HG03521 (cell line): Measurements from ENCODE around the gene WWC2.
"Not testable (repeated sequence)": the region's sequence is repeated elsewhere in the genome, so short reads cannot be mapped to it uniquely, and the experiment has no call there.

Source experiments
- ATAC-seq: cut with Tn5 transposase; IDR thresholded peaks from one replicate; pipeline ENCODE4 v1.9.1; 2021; ENCODE audit warnings: mild to moderate bottlenecking, moderate library complexity; ENCODE audit not compliant: unreplicated experiment

WWC2 gene

DNA sequence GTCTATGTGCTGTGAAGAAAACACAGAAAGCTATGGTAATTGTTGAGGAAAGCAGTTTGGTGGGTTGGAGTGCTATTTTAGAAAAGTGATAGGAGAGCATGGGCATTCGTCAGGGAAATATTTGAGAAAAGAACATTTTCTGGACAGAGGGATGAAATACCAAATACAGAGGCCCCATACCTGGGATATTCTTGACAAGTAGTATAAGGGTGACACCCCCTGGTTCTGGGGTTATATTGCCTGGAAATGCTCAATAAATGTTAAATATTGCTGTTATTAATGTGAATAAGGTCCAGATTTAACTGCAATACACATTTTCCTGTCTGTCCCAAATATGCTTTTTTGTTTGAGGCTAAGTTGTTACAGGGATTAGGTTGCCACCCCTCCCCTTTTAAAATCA is 42.9 kb downstream of the WWC2 start:
- ATAC-seq: no peak

DNA sequence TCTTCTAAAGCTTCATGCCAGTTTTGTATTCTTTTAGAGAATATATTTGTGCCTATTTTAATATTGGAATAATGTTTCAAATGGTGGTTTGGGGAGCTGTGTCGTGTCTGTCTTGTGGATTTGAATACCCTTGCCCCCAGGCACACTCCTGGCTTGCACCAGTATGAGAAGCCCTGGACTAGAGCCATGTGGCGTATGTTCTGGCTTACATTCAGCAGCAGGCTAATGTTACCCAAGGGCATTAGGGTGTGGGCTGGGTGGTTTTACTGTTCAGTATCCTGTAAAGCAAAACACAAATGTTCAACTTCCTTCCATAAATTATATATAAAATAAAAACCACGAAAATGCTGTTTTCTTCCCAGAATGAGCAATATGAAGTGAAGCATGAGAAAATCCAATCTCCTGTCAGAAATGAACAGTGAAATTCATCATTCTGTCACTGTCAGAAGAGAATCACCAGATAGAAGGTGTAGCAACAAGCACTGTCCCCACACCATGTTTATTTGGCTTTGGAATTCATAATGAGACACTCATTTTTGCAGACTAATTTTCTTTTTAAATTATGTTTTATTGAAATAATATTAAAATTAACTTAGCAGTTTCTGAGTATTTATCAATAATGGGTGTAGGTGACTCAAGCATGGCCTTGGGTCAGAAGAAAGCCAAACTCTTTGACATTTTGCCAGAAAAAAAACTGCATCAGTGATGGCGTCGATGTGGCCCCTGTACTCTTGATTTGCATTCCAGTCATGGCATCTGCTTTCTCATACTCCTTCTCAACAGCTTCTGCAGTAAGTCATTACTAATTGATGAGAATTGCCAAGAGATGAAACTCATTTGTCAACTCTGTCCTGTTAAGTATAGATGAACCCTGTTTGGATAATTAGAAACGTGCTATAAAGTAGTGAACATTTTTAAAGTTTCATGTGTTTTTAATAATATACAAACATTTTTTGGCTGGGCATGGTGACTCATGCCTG is 43.8 kb downstream of the WWC2 start:
- ATAC-seq: no peak

GRCh38 chr4:183144787-183145186 is 45.7 kb downstream of the WWC2 start:
- ATAC-seq: no peak

- ATAC-seq: no peak
These were observed 46.7 kb downstream of the WWC2 start for GRCh38 chr4:183145773-183146172.

- no peak for ATAC-seq
These were observed 47.4 kb downstream of the WWC2 start for GRCh38 chr4:183146478-183146877.

- no peak for ATAC-seq
These were observed 48.1 kb downstream of the WWC2 start for GRCh38 chr4:183147196-183147595.

DNA sequence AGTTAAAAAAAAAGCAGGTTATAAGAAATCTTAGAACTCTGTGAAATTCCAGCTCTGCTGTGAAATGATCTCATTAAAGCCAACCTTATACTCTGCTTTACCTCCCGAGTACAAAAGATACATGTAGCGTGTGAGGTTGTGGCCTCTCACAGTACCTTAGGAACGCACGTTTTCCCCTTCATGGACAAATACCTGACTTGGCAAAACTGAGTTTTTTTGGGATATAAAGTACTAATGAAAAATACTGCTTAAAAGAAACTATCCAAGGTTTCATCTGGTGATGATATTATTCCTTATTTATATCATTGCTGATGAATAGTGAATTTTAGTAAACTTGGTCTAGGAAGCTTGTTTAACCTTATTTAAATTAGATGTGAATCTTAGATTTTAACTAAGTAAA is 48.9 kb downstream of the WWC2 start:
- no peak for ATAC-seq

GRCh38 chr4:183149616-183150539 is 50.8 kb downstream of the WWC2 start:
- ATAC-seq: no peak

DNA sequence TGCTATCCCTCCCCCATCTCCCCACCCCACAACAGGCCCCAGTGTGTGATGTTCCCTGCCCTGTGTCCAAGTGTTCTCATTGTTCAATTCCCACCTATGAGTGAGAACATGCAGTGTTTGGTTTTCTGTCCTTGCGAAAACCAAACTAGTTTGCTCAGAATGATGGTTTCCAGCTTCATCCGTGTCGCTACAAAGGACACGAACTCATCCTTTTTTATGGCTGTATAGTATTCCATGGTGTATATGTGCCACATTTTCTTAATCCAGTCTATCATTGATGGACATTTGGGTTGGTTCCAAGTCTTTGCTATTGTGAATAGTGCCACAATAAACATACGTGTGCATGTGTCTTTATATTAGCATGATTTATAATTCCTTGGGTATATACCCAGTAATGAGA is 51.6 kb downstream of the WWC2 start:
- ATAC-seq: not testable (repeated sequence)

- ATAC-seq: not testable (repeated sequence)
These were observed 53.2 kb downstream of the WWC2 start for GRCh38 chr4:183152232-183152631.

GRCh38 chr4:183153190-183153916 is 54.3 kb downstream of the WWC2 start:
- ATAC-seq: no peak

DNA sequence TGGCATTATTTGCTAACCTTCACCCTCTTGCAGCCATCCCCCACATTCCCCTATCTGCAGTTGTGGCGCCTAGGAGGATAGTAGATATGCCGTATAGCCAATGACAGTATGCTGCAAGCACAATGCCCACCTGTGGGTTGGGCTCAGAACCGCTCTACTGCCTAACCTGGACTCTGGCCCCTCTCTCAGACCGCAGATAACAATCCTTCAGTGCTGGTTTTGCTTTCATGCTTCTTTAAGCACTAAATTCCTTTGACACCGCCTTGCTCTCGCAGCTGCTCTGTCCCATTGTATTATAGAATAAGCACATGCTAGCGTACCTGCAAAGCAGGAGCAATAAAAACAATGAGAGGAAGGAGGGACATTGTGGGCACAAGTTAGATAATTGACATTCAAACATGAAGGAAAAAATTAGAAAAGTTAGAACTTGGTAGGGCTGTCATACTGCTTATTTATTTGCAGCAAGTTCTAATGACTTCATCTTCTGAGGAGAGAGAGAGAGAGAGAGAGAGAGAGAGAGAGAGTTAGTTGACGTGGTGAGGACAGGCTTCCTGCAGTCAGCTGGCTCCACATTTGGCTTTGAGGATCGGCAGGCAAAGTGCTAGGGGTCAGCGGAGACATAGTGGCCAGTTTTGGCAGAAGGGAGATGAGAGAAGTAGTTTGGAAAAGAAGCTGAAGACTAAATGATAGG is 55.8 kb downstream of the WWC2 start:
- no peak for ATAC-seq

GRCh38 chr4:183155450-183156184 is 56.6 kb downstream of the WWC2 start:
- ATAC-seq: no peak

- no peak for ATAC-seq
These were observed 58.2 kb downstream of the WWC2 start for GRCh38 chr4:183157215-183157614.

- no peak for ATAC-seq
These were observed 59.0 kb downstream of the WWC2 start for GRCh38 chr4:183158062-183158461.

GRCh38 chr4:183161630-183162029 is 62.6 kb downstream of the WWC2 start:
- no peak for ATAC-seq

DNA sequence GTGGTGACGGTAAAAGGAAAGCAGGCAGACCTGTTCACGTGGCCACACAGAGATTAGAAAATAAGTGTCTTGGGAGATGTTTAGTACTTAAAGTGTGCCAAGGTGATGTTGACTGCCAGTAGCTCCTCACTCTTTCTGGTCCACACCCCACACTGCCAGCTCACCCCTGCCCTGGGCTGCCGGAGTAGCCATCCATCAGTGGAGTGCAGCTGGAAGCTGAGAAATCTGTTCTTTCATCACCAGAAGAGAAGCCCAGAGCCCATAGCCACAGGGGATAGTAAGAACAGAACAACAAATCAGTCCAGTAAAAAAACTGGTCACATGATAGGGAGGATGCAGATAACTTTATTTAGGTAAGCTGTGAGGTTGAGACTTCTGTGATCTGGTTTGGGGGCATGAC is 64.1 kb downstream of the WWC2 start:
- no peak for ATAC-seq

DNA sequence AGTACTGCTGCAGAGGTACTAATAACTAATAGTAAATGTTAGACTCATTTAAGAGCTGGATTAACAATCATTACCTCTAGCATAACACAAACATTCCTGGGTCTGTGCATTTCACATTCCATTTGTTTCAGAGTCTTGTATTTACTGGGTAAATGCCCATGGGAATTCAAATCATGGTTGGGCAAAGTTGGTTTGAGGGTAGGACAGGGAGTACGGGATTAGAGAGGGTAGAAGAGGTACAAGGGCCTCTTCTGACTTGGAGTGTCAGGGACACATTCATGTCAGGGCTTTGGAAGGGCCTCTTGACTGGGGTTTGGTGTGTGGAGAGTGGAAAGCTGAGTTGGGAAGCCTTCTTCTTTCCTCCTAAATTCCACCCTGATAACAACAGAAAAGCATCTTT is 65.9 kb downstream of the WWC2 start:
- no peak for ATAC-seq

GRCh38 chr4:183165376-183165775 is 66.3 kb downstream of the WWC2 start:
- ATAC-seq: no peak

GRCh38 chr4:183170894-183171293 is 71.8 kb downstream of the WWC2 start:
- no peak for ATAC-seq
